ENCODE data around the gene ABCD4. TPM values are rescaled to one million over a fixed set of nuclear protein-coding genes. Genes with fewer than 3 reads are reported as not detected.

The ABCD4 gene
- total RNA-seq, 2 experiments from 2014 or later = 46.6 to 74.7 TPM

- DNase-seq (ENCODE audit: low spot score) = no peak
- H3K9me3 ChIP-seq (ENCODE audit: low read length) = no peaks in the 10 kb centered on the region
- intact Hi-C loops (cut with micrococcal nuclease; ENCODE audit: unreplicated experiment) = no loop called here
- ChIA-PET CTCF (ENCODE audit: unreplicated experiment) (no interaction called here), POLR2A (no interaction called here)
- no peaks in the 10 kb centered on the region for H3K4me1 ChIP-seq (ENCODE audit: insufficient read depth, low read length, poor library complexity, severe bottlenecking)
- no peaks in the 10 kb centered on the region for H4K20me1 ChIP-seq (ENCODE audit: insufficient read depth, low read length)
- H3K79me2 ChIP-seq (ENCODE audit: insufficient read depth, low read depth, low read length) = no peaks in the 10 kb centered on the region
- H3K9me2 ChIP-seq (ENCODE audit: insufficient read depth, low read length) = no peaks in the 10 kb centered on the region
- TF ChIP-seq CTCF (conservative IDR thresholded peaks at IDR 0.05; ENCODE audit: low read length) (no peak), EZH2phosphoT487 (IDR thresholded peaks at IDR 0.05; ENCODE audit: borderline replicate concordance, low read depth, low read length) (no peak)
- no peak overlapping the region for H3K4me3 ChIP-seq (ENCODE audit: low read depth, low read length, poor library complexity, severe bottlenecking)
- no peaks in the 10 kb centered on the region for H3K36me3 ChIP-seq (ENCODE audit: insufficient read depth, low read length)
- no TSS peak for BruUV-seq (replicated peaks)
- no peak overlapping the region for H3K27ac ChIP-seq (ENCODE audit: low read depth, low read length, poor library complexity, severe bottlenecking)
- H2AFZ ChIP-seq (ENCODE audit: low read length) = no peak overlapping the region
- H3K4me2 ChIP-seq (ENCODE audit: low read length) = no peak overlapping the region
These were observed 35.1 kb downstream of the ABCD4 start for GRCh38 chr14:74267588-74267987.

DNA sequence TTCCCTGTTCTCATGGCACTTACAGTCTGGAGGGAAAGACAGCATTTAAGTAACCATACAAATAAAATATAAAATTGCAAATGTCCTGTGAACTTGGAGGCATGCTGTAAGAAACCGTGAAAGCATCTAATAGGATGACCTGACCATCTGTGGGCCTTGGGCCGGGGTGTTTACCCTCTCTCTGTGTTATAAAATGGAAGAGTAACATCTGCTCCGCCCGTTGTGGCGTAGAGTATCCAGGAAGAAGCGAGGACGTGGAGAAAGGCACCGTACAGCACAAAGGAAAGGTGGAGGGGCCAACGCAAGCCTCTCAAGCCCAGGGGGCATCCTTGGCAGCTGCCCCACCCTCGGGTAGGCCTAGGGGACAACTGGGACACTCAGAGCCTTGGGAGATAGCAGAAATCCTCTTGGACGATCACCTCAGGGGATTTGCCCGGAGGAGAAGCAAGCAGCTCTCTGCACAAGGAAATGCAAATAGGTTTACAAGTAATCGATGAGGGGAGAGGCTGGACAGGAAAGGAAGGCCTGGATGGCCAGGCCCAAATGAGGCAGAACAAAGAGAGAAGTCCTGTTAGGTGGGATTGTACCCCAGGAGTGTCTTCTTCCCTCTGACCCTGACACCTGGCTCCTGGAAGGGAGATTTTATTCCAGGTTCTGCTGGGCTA is 37.3 kb downstream of the ABCD4 start:
- Histone ChIP-seq H3K9me3 (ENCODE audit: low read length) (no peaks in the 10 kb centered on the region), H4K20me1 (ENCODE audit: insufficient read depth, low read length) (no peaks in the 10 kb centered on the region; the same call in 1 of the 2 replicates), H3K4me1 (ENCODE audit: insufficient read depth, low read length, poor library complexity, severe bottlenecking) (no peaks in the 10 kb centered on the region), H3K36me3 (ENCODE audit: insufficient read depth, low read length) (no peaks in the 10 kb centered on the region), H3K27ac (ENCODE audit: low read depth, low read length, poor library complexity, severe bottlenecking) (no peak overlapping the region), H3K4me3 (ENCODE audit: low read depth, low read length, poor library complexity, severe bottlenecking) (no peak overlapping the region), H3K9me2 (ENCODE audit: insufficient read depth, low read length) (no peaks in the 10 kb centered on the region), H2AFZ (ENCODE audit: low read length) (no peak overlapping the region), H3K79me2 (ENCODE audit: insufficient read depth, low read depth, low read length) (no peaks in the 10 kb centered on the region), H3K4me2 (ENCODE audit: low read length) (no peak overlapping the region)
- TF ChIP-seq EZH2phosphoT487 (IDR thresholded peaks at IDR 0.05; ENCODE audit: borderline replicate concordance, low read depth, low read length) (no peak), CTCF (conservative IDR thresholded peaks at IDR 0.05; ENCODE audit: low read length) (no peak)
- ChIA-PET CTCF (ENCODE audit: unreplicated experiment) (no interaction called here), POLR2A (no interaction called here)
- no peak for DNase-seq (ENCODE audit: low spot score)
- intact Hi-C loops (cut with micrococcal nuclease; ENCODE audit: unreplicated experiment) = no loop called here
- no TSS peak for BruUV-seq (replicated peaks)

DNA sequence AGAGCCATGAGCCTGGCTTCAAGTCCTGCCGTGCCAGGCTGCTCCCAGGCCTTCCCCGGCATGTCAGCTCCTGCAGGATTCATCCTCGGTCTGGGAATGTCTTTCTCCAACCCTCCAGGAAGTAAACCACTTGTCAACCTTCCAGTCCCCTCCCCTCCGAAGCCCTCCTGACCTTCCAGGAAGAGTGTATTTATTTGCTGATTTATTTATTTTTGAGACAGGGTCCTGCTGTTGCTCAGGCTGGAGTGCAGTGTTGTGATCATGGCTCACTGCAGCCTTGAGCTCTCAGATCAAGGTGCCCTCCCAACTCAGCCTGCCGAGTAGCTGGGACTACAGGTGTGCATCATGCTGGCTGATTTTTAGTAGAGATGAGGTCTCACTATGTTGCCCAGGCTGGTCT is 38.8 kb downstream of the ABCD4 start:
- no peaks in the 10 kb centered on the region for H3K79me2 ChIP-seq (ENCODE audit: insufficient read depth, low read depth, low read length)
- TF ChIP-seq CTCF (conservative IDR thresholded peaks at IDR 0.05; ENCODE audit: low read length) (no peak), EZH2phosphoT487 (IDR thresholded peaks at IDR 0.05; ENCODE audit: borderline replicate concordance, low read depth, low read length) (no peak)
- H4K20me1 ChIP-seq (ENCODE audit: insufficient read depth, low read length) = no peaks in the 10 kb centered on the region; the same call in 1 of the 2 replicates
- no peaks in the 10 kb centered on the region for H3K36me3 ChIP-seq (ENCODE audit: insufficient read depth, low read length)
- H2AFZ ChIP-seq (ENCODE audit: low read length) = no peak overlapping the region
- intact Hi-C loops (cut with micrococcal nuclease; ENCODE audit: unreplicated experiment) = no loop called here
- H3K9me3 ChIP-seq (ENCODE audit: low read length) = no peaks in the 10 kb centered on the region
- no peak overlapping the region for H3K4me3 ChIP-seq (ENCODE audit: low read depth, low read length, poor library complexity, severe bottlenecking)
- DNase-seq (ENCODE audit: low spot score) = no peak
- BruUV-seq (replicated peaks) = no TSS peak
- no peaks in the 10 kb centered on the region for H3K9me2 ChIP-seq (ENCODE audit: insufficient read depth, low read length)
- H3K4me1 ChIP-seq (ENCODE audit: insufficient read depth, low read length, poor library complexity, severe bottlenecking) = no peaks in the 10 kb centered on the region
- CTCF ChIA-PET (ENCODE audit: unreplicated experiment) = no interaction called here
- H3K4me2 ChIP-seq (ENCODE audit: low read length) = no peak overlapping the region
- H3K27ac ChIP-seq (ENCODE audit: low read depth, low read length, poor library complexity, severe bottlenecking) = no peak overlapping the region
- POLR2A ChIA-PET = no interaction called here

Data from OCI-LY7 (cell line).